ENCODE measurements around the gene INHA.
A peak's percentile ranks its signal among the peaks of the same experiment; 100 is the strongest.

Gene INHA

DNA sequence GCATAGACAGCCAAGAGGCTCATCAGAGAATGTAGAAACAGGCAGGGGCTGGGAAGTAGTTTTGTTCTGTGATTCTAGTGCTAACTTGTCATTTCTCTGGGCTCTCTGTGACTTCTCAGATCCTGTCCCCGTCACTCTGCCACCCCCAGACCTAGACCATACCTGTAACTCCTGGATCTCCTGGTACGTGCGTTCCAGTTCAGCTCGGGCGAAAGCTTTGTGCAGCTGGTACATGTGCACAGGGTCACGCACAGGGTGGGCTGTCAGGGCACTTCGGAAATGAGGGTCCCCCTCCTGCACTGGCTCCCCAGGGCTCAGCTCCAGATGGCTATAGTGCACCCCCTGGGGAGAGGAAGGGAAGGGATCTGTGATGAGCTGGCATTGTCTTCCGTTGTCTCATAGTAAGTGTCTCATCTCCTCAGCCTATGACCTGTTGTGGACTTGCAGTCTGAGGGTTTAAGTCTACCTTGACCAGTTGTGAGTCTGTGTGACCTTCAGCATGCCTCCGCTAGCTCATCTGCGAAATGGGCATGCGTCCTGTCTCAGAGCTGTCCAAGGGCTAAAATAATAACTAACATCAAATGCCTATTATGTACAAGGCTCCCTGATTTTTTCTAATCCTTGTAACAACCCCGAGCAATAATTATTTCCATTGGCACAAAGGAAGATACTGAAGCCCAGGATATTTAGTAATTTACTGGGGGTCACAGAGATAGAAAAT is 31.2 kb upstream of the INHA start:
- DNase-seq, result no peak

- peak; percentile 91 for DNase-seq
These were observed 30.4 kb upstream of the INHA start for GRCh38 chr2:219541611-219542180.

DNA sequence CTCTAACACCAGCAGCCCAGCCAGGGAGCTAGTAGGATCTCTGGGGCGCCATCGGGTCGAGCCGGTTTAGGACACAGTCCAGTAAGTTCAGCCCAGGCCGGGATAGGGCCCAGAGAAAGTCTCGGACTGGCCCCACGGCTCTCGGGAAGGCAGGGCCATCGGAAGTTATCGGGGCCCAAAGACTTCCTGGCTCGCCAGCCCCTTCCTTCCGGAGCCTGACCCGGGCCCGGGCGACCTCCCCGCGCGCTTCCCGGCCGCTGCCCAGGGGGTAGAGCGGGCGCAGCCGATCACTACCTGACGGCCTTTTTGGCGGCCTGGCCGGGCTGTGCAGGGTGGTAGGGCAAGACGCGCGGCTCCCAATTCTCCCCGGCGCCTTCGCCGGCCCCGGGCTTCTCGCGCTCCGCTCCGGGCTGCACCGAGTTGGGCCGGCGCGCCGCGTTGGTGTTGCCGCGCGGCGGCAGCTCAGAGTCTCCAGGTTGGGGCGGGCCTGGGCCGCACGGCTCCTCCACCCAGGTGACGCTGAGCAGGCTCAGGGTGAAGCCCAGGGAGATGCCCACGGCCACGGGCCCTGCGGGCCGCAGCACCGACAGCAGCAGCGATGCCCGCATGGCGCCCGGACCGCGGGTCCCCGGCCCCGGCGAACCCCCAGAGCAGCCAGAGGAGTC is 29.0 kb upstream of the INHA start:
- DNase-seq, result peak; percentile 14

DNA sequence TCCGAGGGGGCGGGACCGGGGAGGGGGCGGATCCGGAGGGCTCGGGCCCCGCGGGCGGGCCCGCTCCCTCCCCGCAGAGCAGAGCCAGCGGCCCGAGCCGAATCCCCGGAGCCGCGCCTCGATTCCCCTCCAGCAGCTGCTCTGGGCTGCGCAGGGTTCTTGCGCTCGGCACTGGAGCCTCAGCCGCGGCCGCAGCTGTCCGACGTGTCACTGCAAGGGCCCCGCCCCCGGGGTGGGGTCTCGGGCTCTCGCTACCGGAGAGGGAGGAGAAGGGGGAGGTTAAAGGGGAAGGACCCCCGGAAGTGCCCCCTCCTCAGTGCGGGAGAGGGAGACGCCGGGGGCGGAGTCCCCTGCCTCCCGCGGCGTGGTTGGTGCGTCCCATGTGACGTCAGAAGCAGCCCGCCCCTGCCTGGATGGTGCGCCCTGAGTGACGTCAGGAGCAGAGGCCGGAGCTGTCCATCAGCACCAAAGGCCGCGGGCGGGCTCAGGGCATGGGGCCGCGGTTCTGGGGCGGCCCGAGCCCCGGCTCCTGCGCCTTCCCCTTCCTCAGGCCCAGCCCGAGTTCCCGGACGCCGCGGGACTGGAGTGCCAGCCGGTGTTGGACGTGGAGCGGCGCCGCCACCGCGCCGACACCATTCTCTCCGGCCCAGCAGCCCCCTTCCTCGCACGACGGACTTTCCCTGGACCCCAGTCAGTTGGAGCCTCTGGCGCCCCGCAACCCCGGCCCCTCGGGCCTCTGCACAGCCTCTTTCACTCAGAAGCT is 28.3 kb upstream of the INHA start, which contains the start of the genes CHPF and TMEM198:
TSS of gene CHPF (minus strand) at position 214 of the 763 bp plus-strand sequence. CDS start 271 bp downstream, outside the sequence.
TSS of gene TMEM198 (plus strand) at position 433 of the 763 bp plus-strand sequence. CDS start 700 bp downstream, outside the sequence.
- DNase-seq, result peak; percentile 96

DNA sequence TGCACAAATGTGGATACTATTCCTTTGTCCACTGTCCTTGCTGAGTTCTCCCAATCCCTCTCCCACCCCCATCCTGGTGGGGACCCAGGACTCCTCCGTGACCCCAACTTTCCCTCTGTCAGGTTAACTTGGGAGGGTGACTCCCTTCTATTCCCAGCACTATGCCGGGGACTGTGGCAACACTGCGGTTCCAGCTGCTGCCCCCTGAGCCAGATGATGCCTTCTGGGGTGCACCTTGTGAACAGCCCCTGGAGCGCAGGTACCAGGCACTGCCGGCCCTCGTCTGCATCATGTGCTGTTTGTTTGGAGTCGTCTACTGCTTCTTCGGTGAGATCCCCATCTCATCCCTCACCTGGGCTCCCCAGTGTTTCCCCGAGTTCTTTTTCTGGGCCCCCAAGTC is 27.5 kb upstream of the INHA start:
- DNase-seq, result no peak

- DNase-seq, result no peak
These were observed 26.7 kb upstream of the INHA start for GRCh38 chr2:219545295-219545942.

DNA sequence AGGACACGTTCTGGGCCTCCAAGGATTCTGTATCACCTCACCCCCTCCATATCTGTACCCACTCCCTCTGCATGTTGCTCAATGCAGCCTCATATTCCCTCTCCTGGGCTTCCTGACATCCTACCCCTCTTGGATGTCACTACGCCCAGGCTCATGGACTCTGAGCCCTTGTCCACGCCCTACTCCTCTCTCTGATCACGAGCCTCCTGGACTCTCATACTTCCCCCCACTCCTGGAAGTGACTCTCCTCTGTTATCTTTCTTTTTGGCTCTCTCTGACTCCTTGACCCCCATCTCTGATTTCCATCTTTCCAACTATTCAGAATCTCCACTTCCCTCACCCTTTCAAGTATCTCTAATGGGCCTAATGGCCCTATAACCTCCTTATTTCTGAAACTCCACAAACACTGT is 26.2 kb upstream of the INHA start:
- no peak for DNase-seq

DNA sequence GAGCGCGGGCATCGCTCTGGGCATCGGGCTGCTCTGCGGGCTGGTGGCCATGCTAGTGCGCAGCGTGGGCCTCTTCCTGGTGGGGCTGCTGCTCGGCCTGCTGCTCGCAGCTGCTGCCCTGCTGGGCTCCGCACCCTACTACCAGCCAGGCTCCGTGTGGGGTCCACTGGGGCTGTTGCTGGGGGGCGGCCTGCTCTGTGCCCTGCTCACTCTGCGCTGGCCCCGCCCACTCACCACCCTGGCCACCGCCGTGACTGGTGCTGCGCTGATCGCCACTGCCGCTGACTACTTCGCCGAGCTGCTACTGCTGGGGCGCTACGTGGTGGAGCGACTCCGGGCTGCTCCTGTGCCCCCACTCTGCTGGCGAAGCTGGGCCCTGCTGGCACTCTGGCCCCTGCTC is 24.5 kb upstream of the INHA start:
- DNase-seq, result no peak

DNA sequence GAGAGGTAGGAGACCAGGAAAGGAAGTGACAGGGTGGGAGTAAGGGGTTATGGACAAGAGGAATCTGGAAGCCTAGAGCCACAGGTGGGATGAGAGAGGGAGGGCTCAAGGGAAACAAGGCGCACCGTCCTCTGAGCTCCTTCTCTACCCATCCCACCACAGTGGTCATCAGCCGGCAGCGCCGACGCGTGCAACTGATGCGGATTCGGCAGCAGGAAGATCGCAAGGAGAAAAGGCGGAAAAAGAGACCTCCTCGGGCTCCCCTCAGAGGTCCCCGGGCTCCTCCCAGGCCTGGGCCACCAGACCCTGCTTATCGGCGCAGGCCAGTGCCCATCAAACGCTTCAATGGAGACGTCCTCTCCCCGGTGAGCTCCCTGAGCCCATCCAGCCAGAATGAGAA is 23.1 kb upstream of the INHA start:
- no peak for DNase-seq

DNA sequence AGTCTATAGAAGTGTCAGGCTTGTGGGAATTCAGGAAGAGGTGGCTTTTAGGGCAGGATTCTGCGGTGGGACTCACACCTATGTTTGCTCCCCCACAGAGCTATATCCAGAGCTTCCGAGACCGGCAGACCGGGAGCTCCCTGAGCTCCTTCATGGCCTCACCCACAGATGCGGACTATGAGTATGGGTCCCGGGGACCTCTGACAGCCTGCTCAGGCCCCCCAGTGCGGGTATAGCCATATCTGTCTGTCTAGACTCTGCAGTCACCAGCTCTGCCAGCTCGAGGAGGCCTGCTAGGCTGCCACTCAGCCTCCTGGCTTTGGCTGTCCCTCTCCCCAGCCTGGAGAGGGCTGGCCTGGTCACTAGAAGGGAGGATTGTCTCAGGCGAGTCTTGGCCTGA is 22.5 kb upstream of the INHA start:
- DNase-seq, result no peak

DNA sequence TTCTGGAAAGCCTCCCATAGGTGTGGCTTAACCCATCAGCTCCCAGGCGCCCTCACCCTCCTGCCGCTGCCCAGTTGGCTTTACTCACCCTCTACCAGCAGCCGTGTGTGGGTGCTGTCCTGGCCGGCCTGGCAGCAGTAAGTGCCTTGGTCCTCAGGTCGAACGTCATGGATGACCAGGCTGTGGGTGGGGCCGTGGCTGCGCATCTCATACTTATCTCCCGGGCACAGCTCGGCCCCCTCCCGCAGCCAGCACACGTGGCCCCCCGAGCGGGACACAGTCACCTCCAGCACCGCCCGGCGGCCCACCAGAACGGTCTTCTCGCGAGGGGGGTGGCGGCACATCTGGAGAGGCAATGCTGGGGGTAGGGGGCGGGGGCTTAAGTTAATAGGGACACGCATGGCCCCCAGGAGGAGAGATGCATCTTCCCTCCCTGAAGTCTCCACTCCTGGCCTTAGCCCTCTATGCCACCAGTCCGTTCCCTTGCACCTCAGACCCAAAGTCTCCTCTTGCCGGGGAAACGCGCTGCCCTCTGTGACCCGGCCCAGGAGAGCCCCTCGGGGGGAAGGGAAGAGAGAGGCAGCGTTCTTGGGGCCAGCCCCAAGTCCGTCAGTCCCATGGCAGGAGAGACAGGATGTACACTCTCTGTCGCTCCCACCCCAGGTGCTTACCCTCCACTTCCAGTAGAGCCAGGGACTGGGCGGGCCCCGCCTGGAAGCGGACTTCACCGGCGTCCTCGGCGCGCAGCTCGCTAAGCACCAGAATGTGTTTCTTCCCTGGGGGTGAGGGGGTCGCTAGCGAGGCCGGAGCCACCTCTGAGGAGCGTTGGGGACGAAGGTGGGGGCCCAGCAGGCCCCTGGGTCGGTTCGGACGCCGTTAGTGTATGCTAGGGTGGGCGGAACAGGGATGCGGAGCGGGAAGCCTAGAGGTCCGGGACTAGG is 20.4 kb upstream of the INHA start:
- peak; percentile 23 for DNase-seq

- peak; percentile 79 for DNase-seq
These were observed 19.5 kb upstream of the INHA start for GRCh38 chr2:219552382-219553167.

- no peak for DNase-seq
These were observed 19.0 kb upstream of the INHA start for GRCh38 chr2:219553168-219553417.

DNA sequence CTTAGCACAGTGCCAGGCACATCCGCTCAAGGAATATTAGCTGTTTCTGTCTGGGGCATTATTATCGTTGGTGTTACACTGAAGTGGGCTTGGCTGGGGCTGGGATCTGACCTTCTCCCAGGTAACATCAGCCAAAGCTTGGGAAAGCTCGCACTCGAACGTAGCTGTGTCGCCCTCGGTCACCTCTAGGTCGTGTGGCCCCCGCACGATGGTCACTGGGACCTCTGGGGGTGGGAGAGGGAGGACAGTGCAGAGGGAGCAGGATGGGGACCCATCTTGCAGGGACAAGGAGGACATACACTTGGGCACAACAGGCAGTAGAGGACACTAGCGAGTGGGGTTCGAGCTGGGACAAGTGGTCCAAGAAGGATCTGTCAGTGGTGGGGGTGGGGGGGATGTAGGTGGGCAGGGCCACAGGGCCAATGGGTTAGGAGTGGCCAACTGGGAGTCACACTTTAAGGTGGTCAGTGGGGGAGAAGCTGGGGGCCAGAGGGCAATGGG is 18.6 kb upstream of the INHA start:
- no peak for DNase-seq

GRCh38 chr2:219554350-219554749 is 17.8 kb upstream of the INHA start:
- no peak for DNase-seq

DNA sequence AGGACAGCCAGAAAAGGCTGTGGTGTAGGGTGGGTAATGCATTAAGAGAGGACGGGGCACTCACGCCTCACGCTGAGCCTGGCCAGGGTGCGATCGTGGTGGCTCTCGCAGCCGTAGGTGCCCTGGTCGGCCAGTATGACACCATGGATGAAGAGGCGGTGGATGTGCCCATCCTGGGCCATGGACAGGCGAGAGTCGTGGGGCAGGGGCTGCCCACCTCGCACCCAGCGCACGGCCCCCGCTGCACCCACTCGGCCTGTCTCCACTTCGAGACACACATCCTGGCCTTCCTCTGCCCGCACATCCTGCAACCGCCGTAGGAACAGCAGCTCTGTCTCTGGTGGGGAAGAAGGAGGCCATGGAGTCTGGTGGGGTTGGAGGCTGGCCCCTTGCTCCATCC is 16.2 kb upstream of the INHA start:
- no peak for DNase-seq

DNA sequence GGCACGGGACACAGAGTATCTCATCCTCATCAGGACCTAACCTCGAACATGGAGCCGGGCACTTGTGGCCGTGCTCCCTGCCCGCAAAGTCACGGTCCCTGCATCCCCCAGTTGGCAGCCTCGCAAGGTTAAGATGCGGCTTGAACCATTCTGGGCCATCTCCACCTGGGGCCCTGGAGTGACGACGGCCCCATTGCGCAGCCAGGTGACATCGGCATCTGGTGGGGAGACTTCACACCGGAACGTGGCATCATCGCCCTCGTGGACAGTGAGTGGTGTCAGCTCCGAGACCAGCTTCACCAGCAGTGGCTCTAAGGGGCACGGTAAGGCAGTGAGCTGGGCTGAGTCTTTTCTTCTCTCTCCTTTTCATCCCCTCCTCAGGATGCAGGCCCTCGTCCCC is 15.7 kb upstream of the INHA start:
- DNase-seq, result no peak

- no peak for DNase-seq
These were observed 14.8 kb upstream of the INHA start for GRCh38 chr2:219557320-219557719.

DNA sequence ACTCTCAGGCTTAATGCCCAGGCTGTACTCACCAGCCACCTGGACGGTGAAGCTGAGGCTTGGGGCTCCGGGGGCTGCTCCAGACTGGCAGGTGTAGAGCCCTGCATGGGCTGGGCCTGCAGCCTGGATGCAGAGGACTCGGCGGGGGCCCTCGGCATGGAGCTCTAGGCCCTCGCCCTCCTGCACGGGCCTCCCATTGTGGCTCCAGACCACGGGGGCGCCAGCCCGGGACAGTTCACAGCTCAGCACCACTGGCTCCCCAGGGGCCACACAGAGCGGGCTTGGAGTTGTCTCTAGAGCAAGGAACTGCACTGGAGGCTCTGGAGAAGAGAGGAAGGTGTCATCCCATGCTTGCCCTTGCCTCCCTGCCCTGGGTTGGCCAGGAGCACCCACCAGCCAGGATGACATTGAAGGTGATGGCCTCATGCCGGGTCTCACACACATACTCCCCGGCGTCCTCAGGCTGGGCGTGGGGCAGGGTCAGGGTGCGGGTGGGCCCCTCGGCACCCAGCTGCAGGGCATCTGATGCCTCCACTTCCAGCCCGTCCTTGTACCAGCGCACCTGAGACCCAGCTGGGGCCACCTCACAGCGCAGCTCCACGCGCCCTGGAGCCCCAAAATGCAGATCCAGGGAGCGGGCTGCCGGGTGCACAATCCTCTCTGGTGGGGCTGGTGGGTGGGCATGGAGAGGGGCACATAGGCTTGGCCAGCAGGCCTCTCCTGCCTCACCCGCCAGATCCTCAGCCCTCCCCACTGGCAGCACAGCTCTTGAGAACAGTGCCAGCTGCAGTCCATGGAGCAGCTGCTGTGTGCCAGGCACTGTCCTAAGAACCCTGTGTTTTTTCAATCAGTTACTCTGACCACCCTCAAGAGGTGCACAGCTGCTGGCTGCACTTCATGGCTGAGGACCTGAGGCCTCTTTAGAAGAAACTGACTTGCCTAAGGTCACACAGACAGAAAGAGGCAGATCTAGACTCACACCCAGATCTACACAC is 14.0 kb upstream of the INHA start:
- no peak for DNase-seq

Measured in CD4-positive, alpha-beta T cell treated with Interleukin-10 for 1 hour (primary cell).